ENCODE results near the gene PRKX. TPM values are rescaled to one million over a fixed set of nuclear protein-coding genes. Genes with fewer than 3 reads are reported as not detected.

The PRKX gene
- total RNA-seq (ENCODE audit: unreplicated experiment): 64.3 TPM
- long read RNA-seq, full-length matches to known transcripts: 20 of 23 reads
- long read RNA-seq, partial matches to known transcripts: 1 of 23 reads
- long read RNA-seq, other reads (novel, unspliced or antisense): 2 of 23 reads

DNA sequence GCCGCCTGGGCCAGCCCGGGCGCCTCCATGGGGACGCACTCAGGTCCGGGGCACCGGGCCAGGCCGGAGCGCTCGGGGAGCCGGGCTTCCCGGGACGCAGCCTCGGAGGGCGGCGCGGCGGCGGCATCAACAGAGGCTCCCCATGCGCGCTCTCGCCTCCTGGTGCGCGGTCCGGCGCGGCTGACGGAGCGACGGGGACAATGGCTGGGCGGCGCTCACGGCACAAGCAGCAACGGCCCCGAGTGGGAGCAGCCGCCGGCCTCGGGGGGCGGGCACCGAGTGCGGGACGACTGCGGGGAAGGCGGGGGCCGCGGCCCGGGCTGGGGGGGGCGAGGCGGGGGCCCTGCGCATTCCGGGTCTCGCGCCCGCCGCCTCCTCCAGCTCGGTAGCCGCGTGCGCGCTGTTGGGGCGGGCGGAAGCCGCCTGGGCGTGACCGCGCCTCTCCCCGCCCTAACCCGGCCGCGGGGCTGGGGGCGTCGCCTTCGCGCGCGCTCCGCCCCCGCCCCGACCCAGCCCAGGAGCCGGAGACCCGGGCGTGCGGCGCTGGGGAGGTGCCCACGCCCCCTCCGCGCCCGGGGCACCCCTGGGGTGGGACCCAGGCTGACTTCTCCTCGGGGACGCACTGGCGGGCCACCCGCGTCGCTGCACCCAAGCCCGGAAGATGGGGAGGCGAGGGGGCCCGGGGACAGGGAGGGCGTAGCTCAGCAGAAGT, at the start of gene PRKX:
Gene PRKX (minus strand): TSS at position 425 of the 712 bp plus-strand sequence. CDS start 396 bp downstream, at position 29.
- TF ChIP-seq CTCF (IDR thresholded peaks at IDR 0.05; ENCODE audit: partially characterized antibody, unreplicated experiment): no peak
- DNase-seq: peak; percentile 63
- Mint-ChIP-seq H3K27me3 (ENCODE audit: unreplicated experiment) (peaks cover 2% of the 10 kb centered on the region), H3K9me3 (ENCODE audit: unreplicated experiment) (peaks cover 1% of the 10 kb centered on the region), H3K4me3 (ENCODE audit: unreplicated experiment) (peak within 1 kb of the TSS; percentile 97), H3K4me1 (ENCODE audit: low read depth, unreplicated experiment) (no peaks in the 10 kb centered on the region), H3K27ac (ENCODE audit: unreplicated experiment) (peak within 1 kb of the TSS; percentile 96), H3K36me3 (ENCODE audit: unreplicated experiment) (no peaks in the 10 kb centered on the region)

GRCh38 chrX:3763111-3763510, 49.7 kb upstream of the PRKX start:
- Mint-ChIP-seq H3K9me3 (ENCODE audit: unreplicated experiment) (no peaks in the 10 kb centered on the region), H3K4me1 (ENCODE audit: low read depth, unreplicated experiment) (no peaks in the 10 kb centered on the region), H3K36me3 (ENCODE audit: unreplicated experiment) (no peaks in the 10 kb centered on the region), H3K4me3 (ENCODE audit: unreplicated experiment) (no peak overlapping the region), H3K27ac (ENCODE audit: unreplicated experiment) (no peak overlapping the region), H3K27me3 (ENCODE audit: unreplicated experiment) (no peaks in the 10 kb centered on the region)
- no peak for DNase-seq
- no peak for TF ChIP-seq CTCF (IDR thresholded peaks at IDR 0.05; ENCODE audit: partially characterized antibody, unreplicated experiment)

DNA sequence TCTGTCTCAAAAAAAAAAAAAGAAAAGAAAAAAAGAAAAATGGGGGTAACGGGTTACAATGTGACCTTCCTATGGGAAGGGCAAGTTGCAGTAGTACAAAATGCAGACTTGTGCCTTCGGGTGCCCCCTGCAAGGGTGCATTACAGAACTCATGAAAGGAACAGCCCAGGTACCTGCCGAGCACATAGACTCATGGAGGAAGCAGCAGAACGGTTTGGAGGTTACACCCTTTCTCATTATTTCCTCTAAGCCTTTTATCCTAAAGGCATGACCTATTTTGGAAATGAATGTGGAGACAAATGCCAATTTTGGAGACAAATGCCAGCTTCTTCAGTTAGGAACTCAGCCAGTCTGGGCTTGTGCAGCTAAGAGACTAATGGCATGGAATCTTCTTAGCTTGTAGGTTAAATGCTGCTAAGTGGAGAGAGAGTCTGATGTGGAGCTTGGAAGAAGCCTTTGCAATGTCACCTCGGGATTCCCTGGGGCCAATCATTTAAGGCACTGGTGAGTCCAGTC, 44.1 kb upstream of the PRKX start:
- DNase-seq: no peak
- H3K27ac Mint-ChIP-seq (ENCODE audit: unreplicated experiment): no peak overlapping the region
- no peaks in the 10 kb centered on the region for H3K36me3 Mint-ChIP-seq (ENCODE audit: unreplicated experiment)
- no peak overlapping the region for H3K4me3 Mint-ChIP-seq (ENCODE audit: unreplicated experiment)
- H3K27me3 Mint-ChIP-seq (ENCODE audit: unreplicated experiment): no peaks in the 10 kb centered on the region
- H3K9me3 Mint-ChIP-seq (ENCODE audit: unreplicated experiment): no peaks in the 10 kb centered on the region
- no peak for TF ChIP-seq CTCF (IDR thresholded peaks at IDR 0.05; ENCODE audit: partially characterized antibody, unreplicated experiment)
- no peaks in the 10 kb centered on the region for H3K4me1 Mint-ChIP-seq (ENCODE audit: low read depth, unreplicated experiment)

DNA sequence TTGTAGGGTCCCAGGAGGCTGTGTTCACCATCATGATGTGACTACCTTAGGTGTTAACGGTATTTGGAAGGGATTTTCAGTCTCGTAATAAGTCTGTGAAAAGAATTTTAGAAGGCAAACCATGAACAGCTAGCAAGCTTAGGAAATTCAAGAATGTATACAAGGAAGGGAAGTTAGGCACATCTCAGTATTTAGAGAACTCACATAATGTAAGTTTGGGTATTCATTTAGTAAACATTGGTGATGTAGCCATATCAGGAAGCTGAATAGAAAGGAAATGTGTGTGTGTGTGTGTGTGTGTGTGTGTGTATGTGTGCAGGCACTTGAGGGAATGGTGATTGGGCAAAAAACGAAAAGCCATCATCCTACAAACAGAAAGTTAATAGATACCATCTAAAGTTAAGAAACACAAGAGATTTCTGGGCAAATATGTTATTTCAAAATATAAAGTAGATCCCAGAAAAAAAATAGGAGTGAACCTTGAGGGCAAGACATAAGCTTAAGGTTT, 34.7 kb upstream of the PRKX start:
- H3K9me3 Mint-ChIP-seq (ENCODE audit: unreplicated experiment): no peaks in the 10 kb centered on the region
- H3K27ac Mint-ChIP-seq (ENCODE audit: unreplicated experiment): no peak overlapping the region
- no peak for DNase-seq
- no peak for TF ChIP-seq CTCF (IDR thresholded peaks at IDR 0.05; ENCODE audit: partially characterized antibody, unreplicated experiment)
- no peaks in the 10 kb centered on the region for H3K36me3 Mint-ChIP-seq (ENCODE audit: unreplicated experiment)
- no peaks in the 10 kb centered on the region for H3K4me1 Mint-ChIP-seq (ENCODE audit: low read depth, unreplicated experiment)
- peaks cover 4% of the 10 kb centered on the region for H3K27me3 Mint-ChIP-seq (ENCODE audit: unreplicated experiment)
- H3K4me3 Mint-ChIP-seq (ENCODE audit: unreplicated experiment): no peak overlapping the region
